GOT3 (cell line): Measurements from ENCODE around the gene MRPS2.
"Not testable (repeated sequence)": the region's sequence is repeated elsewhere in the genome, so short reads cannot be mapped to it uniquely, and the experiment has no call there.

ENCODE experiments used
- DNase-seq: peaks from one replicate; lab custom pipeline; 2025; ENCODE audit warnings: mixed read lengths; lab: John Stamatoyannopoulos, UW

Gene MRPS2

GRCh38 chr9:135500525-135501260, at the start of gene MRPS2:
MRPS2 (plus strand) TSS chr9:135500682; CDS start chr9:135500711, 29 bp downstream.
- DNase-seq, result peak; percentile 57

- DNase-seq, result no peak
Measured at GRCh38 chr9:135450956-135451355, 49.5 kb upstream of the MRPS2 start.

- not testable (repeated sequence) for DNase-seq
Measured at GRCh38 chr9:135451909-135452308, 48.6 kb upstream of the MRPS2 start.

GRCh38 chr9:135454737-135455136, 45.7 kb upstream of the MRPS2 start:
- no peak for DNase-seq

- DNase-seq, result no peak
Measured at GRCh38 chr9:135455401-135456030, 45.0 kb upstream of the MRPS2 start.

GRCh38 chr9:135456436-135457104, 43.9 kb upstream of the MRPS2 start:
- no peak for DNase-seq

- not testable (repeated sequence) for DNase-seq
Measured at GRCh38 chr9:135458478-135458877, 42.0 kb upstream of the MRPS2 start.

- no peak for DNase-seq
Measured at GRCh38 chr9:135461936-135462335, 38.5 kb upstream of the MRPS2 start.

- DNase-seq, result no peak
Measured at GRCh38 chr9:135463140-135463539, 37.3 kb upstream of the MRPS2 start.

GRCh38 chr9:135464181-135464580, 36.3 kb upstream of the MRPS2 start:
- DNase-seq, result no peak

GRCh38 chr9:135468854-135469521, 31.5 kb upstream of the MRPS2 start:
- no peak for DNase-seq

- DNase-seq, result no peak
Measured at GRCh38 chr9:135471791-135472640, 28.5 kb upstream of the MRPS2 start.

- no peak for DNase-seq
Measured at GRCh38 chr9:135473972-135474543, 26.4 kb upstream of the MRPS2 start.

GRCh38 chr9:135474915-135475314, 25.6 kb upstream of the MRPS2 start:
- no peak for DNase-seq

- no peak for DNase-seq
Measured at GRCh38 chr9:135476561-135477355, 23.7 kb upstream of the MRPS2 start.

- DNase-seq, result no peak
Measured at GRCh38 chr9:135478191-135478590, 22.3 kb upstream of the MRPS2 start.

GRCh38 chr9:135478829-135479468, 21.5 kb upstream of the MRPS2 start:
- DNase-seq, result no peak

- DNase-seq, result no peak
Measured at GRCh38 chr9:135479469-135480052, 20.9 kb upstream of the MRPS2 start, which contains the start of gene PPP1R26. PPP1R26 (plus strand) TSS chr9:135479782; CDS start chr9:135484511, 4,729 bp downstream.
